Measurements from ENCODE around the gene PIGN.
"Not testable (repeated sequence)": the region's sequence is repeated elsewhere in the genome, so short reads cannot be mapped to it uniquely, and the experiment has no call there.

The PIGN gene

DNA sequence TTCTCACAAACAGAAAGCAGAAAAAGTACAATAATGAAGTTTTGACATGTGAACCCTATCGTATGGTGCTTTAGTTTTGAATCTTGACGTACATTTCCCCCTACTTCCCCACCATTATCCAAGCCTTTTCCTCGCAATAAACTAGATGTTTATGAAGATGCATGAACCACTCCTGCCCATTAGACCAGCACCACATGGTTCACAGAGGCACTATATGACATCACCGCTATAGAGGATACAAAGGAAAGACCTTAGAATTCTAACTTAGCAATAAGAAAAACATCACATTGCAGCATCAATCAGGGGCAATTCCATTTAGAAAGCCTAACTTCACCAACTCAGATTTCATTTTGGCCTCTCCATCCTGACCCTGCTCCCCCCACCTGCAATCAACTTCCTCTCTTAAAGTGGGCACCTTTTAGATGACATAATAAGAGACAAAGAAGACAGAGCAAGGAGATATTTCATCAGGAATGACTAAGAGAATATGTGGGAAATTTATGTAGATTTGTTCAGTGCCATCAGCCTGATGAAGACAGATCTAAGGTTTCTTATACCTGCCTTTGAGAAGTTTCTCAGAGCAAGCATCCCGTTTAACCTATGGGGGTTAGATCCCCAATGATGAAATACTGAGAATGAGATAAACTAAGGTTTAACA lies 124.9 kb downstream of the PIGN start:
- DNase-seq (ENCODE audit: low read depth, low spot score): no peak

DNA sequence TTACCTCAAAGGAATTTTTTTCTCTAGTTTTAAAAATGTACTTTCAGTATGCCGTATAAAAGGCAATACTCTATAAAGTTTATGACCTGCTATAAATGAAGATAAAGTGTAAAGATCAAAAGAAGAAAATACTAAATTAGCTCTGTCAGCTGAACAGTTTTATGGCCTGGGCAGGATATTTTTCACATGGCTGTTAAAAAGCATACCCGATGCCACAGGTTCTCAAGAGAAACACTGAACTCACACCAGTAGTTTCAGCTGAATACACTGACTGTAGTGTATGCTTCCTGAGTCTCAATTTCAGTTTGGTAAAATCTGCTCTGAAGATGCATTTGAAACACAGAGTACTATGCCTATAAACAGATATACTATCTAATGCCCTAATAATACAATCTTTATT lies 126.0 kb downstream of the PIGN start:
- DNase-seq (ENCODE audit: low read depth, low spot score): no peak

DNA sequence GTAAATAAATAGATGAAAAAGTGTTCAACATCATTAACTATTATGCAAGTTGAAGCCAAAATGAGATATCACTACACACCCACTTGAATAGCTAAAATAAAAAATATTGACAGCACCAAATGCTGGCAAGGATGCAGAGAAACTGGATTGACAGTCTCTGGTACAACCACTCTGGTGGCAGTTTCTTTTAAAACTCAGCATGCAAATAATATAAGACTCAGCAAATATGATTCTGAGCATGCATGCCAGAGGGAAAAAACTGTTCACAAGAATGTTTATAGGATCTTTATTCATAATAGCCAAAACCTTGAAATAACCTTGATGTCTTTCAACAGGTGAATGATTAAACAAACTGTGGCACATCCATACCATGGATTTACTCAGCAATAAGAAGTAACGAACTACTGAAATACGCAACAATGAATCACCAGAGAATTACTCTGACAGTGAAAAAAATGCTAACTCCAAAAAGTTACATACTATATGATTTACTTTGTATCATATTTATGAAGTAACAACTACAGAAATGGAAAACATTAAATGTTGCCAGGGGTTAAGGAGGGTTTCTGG lies 131.8 kb downstream of the PIGN start:
- DNase-seq (ENCODE audit: low read depth, low spot score): no peak

DNA sequence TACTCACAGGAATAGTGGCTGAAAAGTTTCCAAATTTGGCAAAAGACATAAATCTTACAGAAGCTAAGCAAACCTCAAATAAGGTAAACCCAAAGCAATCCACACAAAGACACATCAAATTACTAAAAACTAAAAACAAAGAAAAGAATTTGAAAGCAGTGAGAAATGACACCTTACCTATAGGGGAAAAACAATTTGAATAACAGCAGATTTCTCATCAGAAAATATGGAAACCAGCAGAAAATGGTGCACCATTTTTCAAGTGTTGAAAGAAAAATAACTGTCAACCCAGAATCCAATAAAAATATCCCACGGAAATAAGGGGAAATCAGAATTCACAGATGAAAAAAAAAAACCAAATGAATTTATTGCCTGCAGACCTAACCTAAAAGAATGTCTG lies 138.6 kb downstream of the PIGN start:
- no peak for DNase-seq (ENCODE audit: low read depth, low spot score)

DNA sequence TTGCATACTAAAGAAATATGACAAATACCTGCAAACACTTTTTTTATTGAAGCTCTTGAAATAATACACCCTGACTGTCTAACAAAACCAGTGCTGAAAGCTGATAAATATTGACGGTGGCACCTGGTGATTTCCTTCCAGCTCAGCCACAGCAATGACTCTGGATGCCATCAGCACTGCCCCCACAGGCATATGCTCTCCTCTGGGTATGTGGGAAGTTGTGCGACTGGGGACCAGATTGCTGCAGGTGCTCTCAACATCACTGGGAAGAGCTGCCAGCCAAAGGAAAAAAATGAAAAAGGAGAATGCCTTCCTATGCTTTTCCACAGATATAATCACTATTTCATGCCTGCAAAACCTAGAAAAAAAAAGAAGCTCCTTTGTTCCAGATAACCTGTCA lies 141.5 kb downstream of the PIGN start:
- DNase-seq (ENCODE audit: low read depth, low spot score): no peak

DNA sequence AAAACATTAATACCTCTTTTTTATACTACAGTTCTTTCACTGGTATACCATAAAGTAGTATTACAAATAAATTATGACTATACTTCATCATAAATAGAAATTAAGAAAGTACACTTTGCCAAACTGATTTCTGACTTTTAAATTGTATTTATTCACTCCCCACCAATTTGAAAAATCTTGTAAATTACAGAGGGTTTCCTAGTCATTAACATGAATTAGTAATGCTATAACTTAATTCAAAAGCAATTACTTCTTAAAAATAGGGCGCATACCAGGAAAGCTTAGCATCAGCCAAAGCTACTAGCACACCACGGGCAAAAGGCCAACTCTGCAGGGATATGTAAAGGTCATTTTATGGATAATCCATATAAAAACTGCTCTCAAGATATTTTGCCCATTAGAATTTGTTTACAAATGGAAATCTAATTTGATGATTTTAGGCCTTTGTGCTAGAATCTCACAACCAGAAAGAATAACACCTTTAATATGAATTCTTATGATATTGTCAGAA lies 142.3 kb downstream of the PIGN start:
- peak; percentile 17 for DNase-seq (ENCODE audit: low read depth, low spot score)

DNA sequence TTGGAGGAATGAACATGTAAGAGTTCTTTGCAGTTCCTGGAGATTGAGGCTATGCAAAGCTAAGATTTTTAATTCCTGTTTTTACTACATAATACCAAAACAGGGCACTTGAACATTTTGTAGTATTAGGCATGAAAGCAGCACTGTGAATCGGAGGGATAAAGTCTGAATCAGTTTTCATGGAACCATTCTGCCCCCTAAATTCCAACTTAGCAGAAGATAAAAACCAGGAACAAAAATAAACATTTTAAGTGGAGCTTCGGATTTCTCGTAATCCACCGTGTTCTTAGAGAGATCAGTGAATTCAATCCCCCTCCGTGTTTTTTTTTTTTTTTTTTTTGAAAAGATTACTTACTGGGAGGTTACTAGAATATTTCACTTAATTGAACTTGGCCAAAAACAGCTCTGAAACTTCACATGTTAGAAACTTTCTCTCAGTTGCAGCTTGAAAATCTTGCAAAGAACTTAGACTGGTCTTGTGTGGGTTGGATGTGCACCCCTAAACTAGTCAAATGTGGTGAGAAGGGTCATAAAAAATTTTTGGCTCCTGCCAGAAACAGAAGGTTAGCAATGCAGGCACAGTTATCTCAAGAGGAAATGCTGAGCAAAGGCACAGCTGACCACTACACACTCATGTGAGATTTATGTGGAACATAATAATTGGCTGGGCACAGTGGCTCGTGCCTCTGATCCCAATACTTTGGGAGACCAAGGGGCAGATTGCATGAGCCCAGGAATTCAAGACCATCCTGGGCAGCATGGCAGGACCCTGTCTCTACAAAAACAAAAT lies 148.7 kb downstream of the PIGN start:
- DNase-seq (ENCODE audit: low read depth, low spot score): no peak

DNA sequence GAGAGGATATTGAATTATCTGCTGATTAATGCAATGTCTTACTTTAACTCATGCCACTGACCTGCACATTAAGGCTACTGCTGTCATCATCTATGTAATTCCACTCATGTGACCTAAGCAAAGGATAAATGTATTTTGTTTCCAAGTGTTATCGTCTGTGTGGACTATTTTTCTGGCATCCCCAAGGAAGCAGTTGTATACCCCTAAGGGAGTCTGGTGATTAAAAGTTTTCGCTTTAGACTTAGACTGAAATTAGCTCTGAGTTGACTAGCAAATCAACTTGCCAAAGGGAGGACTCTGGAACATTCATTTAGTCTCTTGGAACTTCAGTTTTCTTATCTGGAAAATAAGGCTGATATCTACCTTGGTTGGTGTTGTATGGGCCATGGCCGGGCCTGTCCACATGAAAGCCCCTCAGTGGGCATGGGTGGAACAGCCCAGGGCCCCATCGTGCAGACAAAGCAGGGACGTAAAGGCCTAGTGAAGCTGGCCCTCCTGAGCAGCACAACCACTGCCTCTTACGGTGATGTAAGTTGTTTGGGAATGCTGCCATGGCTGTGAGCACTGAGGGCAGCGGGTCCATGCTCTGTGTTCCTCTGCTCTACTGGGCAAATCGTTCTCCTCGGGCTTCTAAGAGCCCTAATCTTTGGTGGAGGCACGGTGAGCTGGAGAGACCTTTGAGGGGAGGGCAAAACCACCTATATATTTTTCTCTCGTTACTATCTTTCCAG lies 149.7 kb downstream of the PIGN start:
- DNase-seq (ENCODE audit: low read depth, low spot score): no peak

DNA sequence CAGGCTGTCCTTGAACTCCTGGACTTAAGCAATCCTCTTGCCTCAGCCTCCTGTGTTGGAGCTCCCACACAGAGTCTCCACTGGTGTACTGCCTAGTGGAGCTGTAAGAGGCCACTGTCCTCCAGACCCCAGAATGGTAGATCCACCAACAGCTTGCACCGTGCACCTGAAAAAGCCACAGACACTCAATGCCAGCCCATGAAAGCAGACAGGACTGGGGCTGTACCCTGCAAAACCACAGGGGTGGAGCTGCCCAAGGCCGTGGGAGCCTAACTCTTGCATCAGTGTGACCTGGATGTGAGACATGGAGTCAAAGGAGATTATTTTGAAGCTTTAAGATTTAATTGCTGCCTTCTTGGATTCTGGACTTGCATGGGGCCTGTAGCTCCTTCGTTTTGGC lies 152.6 kb downstream of the PIGN start:
- DNase-seq (ENCODE audit: low read depth, low spot score): not testable (repeated sequence)

DNA sequence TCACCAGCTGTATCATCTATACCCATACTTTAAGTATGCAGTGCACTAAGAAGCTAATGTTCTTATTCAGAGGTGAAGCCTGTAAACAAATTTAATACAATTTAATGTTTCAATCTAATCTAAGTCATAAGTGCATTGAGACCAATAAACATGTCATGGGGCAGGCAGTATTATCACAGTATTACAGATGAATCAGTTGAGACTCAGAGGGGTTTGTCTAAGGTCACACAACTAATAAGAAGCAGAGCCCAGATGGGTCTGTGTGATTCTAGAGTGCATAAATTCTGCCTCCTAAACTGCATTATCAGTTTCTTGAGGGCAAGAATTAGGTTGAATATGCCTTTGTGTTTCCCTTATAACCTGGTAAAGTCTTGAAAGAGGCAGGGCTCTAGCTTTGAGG lies 153.1 kb downstream of the PIGN start:
- DNase-seq (ENCODE audit: low read depth, low spot score): no peak

DNA sequence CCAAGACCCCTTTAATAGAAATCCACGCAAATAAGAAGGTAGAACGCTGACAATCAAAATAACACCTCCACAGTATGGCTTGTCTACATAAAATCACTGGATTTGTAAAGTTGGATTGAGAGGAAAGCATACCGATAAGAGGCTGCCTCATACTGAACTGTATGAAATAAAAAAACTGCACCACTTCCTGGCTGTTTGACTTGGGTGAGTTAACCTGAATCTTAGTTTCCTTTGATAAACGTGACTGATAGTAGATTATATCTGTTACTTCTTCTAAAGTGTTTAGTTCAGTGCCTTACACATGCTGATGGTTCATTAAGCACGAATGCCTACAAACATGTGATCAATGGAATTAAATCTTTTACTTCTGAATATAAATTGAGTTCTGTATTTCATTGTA lies 153.6 kb downstream of the PIGN start:
- no peak for DNase-seq (ENCODE audit: low read depth, low spot score)

DNA sequence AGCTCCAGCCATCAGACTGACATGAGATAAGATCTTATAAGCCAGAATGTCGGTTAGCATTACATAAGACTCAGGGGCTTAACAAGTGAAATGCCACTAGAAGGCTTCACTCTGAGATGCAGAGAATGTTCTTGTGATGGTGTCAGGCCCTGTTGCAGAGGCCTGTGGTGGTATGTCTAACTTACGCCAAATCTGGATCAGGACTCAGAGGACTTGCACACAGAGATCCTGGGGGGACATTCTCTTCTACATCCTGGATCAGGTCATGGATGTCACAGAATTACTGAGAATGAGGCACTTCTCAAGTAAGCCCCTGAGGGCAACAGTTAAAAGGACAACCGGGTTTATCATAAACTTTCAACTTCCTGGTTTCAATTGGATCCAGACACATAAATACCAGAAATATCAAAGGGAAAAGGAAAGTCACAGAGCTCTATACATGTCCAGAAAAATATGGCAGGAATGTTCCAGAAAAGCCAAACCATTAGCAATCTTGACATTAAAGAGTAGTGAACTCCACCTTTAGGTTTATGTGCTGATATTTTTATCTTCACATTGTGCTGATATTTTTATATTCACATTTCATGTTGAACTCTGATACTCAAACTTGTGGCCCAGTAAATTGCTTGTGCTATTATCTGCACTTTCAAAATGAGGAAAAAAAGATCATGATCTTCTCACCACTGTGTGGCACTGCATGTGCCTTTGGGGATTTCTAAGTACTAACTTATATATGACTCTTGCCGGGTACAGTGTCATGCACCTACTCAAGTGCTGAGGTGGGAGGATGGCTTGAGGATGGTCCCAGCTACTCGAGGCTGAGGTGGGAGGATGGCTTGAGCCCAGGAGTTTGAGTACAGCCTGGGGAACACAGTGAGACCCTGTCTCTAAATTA lies 156.5 kb downstream of the PIGN start:
- no peak for DNase-seq (ENCODE audit: low read depth, low spot score)

DNA sequence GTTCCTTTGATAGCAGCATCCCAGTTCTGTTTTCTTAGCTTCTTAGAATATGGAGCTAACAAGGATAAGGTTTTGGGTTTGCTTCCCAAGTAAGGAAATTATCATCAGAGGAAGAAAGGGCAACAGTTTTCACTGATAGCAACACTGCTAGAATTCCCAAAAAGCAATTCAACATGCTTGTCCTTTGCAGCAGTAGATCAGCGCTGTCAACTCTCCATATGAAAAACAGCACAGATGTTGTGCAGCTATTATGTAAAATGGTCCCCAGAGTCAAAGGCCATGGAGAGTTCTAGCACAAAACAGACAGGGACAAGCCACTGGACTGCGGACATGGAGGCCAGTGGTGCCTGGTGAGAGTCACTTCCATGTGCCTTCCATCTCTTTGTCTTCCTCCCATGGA lies 158.1 kb downstream of the PIGN start:
- no peak for DNase-seq (ENCODE audit: low read depth, low spot score)

DNA sequence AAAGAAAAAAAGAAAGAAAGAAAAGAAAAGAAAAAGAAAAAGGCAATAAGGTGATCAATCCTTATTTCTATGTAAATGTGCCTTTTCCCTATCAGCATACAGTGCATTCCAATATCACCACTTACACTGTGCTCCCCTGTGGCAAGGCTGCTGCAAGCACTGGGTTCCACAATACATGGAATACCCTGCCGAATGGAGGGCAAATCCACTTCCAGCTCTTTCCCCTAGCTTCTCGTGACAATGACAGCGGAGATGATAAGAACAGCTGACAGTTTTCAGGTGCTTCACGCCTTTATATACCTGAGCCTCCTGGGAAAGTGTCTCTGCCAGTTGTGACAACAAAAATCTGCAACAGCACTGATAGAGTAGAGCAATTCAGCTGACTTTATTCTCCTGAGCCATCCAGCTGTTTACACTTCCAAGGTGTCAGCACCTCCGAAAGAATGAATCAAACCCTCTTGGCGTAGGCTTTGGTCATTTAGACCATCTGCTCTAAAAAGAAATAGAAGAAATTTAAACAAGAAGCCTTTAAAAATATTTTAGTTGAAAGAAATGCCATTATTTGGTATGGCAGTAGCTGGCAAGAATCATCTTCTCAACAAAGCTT lies 158.8 kb downstream of the PIGN start:
- DNase-seq (ENCODE audit: low read depth, low spot score): no peak

DNA sequence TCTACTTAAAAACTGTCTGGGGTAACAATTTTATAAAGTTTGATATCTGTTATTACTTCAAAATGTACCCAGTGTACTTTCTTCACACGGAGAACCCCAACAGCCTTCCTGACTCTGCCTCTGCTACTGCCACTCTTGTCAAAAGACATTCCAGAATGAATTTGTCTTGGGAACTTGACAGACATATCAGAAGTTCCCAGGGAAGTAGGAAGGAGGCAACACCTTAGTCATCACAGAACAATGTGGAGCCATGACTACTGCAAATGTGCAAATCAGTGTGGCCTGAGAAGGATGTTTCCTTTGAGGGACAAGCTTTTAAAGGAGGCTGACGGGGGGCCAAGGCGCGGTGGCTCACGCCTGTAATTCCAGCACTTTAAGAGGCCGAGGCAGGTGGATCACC lies 160.3 kb downstream of the PIGN start:
- DNase-seq (ENCODE audit: low read depth, low spot score): no peak

DNA sequence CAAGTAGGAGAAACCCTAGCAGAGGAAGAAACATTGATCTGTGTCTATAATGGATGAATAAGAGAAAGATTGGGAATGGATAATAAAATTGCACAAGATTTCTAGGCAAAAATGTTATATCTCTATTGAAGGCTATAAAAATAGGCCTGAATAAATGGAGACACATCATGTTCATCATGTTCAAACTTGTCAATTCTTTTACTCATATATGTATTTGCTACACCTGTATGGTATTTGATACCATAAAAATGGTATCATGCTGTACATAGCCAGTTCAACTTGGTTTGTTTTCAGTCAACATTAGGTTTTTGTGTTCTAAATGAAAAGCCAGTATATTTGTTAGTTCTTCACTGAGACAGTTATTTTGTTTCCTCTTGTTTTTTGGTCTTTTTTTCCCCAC lies 161.9 kb downstream of the PIGN start:
- DNase-seq (ENCODE audit: low read depth, low spot score): no peak

DNA sequence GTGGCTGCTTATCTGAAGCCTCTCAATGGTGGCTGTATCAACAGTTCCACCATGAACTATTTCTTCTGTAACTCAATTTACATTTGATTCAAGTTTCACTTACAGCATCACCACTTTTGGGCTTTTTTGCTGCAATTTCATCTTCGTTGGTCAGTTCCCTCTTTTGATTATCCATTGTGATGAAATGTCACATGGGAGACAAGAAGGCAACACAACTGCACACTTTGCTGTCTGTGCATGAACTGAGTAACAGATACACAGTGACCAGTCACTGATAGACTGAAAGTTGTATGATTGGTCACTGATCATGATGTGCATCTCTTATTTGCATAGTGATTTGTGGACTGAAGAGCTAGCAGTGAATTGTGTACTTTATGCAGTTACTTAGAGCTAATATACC lies 163.3 kb downstream of the PIGN start:
- DNase-seq (ENCODE audit: low read depth, low spot score): no peak

DNA sequence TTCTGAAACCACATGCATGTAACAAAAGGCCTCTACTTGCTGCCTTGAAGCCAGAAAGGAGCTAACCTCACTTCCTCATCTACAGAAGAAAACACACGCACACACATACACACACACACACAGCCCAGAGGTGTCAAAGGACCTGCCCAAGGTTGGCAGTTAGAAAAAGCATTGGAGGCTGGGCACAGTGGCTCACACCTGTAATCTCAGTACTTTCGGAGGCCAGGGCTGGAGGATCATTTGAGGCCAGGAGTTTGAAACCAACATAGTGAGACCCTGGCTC lies 168.2 kb downstream of the PIGN start:
- no peak for DNase-seq (ENCODE audit: low read depth, low spot score)

DNA sequence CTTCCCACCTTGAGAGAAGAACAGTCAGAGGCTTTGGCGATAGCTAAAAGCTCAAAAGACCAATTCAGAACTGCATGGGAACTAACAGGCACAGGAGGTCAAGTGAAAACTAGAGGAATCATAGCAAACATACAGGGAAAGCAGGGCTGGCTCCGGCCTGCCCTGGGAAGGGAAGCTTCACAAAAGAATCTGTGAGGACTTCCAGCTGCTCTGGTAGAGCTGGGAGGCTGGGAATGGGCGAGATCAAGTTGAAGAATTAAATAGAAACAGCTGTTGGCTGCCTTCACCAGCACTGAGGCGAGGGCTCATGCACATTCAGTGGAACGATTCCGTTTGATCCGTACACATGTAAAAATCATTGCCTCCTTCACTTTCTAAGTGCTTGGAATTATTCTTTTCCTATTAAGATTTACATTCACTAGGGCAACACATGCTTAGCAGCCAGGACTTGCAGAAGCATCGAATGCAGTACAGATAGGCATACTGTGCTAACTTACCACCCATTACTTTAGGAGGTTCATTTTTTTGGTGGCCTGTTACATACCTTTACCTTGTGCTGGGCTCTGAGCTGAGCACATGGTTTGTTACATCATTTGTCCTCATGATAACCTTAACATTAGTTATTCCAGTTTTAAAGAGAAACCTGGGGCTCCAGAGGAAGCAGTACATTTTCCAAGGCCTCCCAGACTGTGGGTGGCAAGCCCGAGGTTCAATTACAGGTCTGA lies 168.7 kb downstream of the PIGN start:
- DNase-seq (ENCODE audit: low read depth, low spot score): peak; percentile 89

DNA sequence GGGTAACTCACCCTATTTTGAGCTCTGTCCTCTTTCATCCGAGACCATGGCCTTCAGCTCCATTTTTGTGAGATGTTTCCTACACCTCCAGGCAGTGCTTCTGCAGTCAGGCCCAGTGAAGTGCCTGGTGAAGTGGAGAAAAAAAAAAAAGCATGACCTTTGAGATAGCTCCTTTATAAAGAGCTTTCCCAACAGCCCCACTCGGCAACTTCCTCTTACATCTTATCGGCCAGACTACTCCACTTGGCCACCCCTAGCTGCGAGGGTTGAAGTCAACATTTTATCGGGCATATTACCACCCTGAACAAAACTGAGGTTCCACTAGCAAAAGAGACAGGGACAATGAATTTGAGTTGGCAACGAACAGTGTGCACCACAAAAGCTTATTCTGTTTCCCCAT lies 169.2 kb downstream of the PIGN start:
- DNase-seq (ENCODE audit: low read depth, low spot score): no peak
